ENCODE measurements around the gene TCF21. TPM values are rescaled to one million over a fixed set of nuclear protein-coding genes. Genes with fewer than 3 reads are reported as not detected.

TCF21 gene
- total and polyA plus RNA-seq, 2 experiments from 2014 or later = 0.17 to 0.19 TPM

DNA sequence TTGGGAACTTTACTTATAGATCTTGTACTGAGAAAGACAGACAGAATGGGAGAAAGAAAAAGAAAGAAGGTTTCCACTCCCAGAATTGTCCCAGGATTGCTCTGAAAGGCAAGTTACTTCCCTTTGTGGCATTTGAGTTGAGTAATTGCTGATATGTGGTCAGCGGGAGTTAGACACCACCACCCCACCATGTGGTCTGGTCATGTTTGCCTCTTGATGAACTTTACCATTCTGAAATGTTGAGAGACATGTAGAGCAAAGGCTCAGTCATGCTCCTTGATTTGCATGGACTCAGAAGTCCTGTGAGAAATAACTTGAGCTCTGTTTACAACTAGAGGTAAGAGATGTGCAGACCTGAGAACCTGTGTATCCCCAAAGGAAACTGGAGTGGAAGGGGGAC lies 17.1 kb downstream of the TCF21 start:
- Histone ChIP-seq H3K27ac (ENCODE audit: low read depth) (no peak overlapping the region), H3K4me3 (no peak overlapping the region), H3K4me1 (ENCODE audit: insufficient read depth) (no peaks in the 10 kb centered on the region; the same call in 1 of the 2 replicates), H2AFZ (peak overlapping the region; percentile 93; the same call in 1 of the 2 replicates), H3K4me2 (no peak overlapping the region), H3F3A (replicated peaks; ENCODE audit: low read depth) (no peaks in the 10 kb centered on the region), H4K20me1 (replicated peaks; ENCODE audit: insufficient read depth) (no peaks in the 10 kb centered on the region), H3K27me3 (ENCODE audit: insufficient read depth) (no peaks in the 10 kb centered on the region), H3K9me2 (ENCODE audit: insufficient read depth) (0 out of 2 replicates have a peak, but pooled peaks cover 7% of the 10 kb centered on the region), H3K79me2 (replicated peaks; ENCODE audit: insufficient read depth) (no peaks in the 10 kb centered on the region), H3K36me3 (ENCODE audit: insufficient read depth) (no peaks in the 10 kb centered on the region)
- peaks cover 3% of the 10 kb centered on the region; the same call in 2 of the 3 replicates for H3K9me3 Mint-ChIP-seq
- H3K27ac Mint-ChIP-seq = no peak overlapping the region
- peaks cover 4% of the 10 kb centered on the region for H3K27me3 Mint-ChIP-seq (ENCODE audit: insufficient read depth, low read depth, poor library complexity)
- DNase-seq (ENCODE audit: low spot score) (no peak), ATAC-seq (no peak)
- peaks cover 3% of the 10 kb centered on the region; the same call in 1 of the 3 replicates for H3K36me3 Mint-ChIP-seq (ENCODE audit: low read depth)
- H3K4me1 Mint-ChIP-seq = 0 out of 3 replicates have a peak, but pooled peaks cover 4% of the 10 kb centered on the region
- no peak overlapping the region for H3K4me3 Mint-ChIP-seq
- TF ChIP-seq EZH2 (IDR thresholded peaks at IDR 0.05; ENCODE audit: low read depth, unreplicated experiment) = no peak
- TF ChIP-seq, protein P1, sequence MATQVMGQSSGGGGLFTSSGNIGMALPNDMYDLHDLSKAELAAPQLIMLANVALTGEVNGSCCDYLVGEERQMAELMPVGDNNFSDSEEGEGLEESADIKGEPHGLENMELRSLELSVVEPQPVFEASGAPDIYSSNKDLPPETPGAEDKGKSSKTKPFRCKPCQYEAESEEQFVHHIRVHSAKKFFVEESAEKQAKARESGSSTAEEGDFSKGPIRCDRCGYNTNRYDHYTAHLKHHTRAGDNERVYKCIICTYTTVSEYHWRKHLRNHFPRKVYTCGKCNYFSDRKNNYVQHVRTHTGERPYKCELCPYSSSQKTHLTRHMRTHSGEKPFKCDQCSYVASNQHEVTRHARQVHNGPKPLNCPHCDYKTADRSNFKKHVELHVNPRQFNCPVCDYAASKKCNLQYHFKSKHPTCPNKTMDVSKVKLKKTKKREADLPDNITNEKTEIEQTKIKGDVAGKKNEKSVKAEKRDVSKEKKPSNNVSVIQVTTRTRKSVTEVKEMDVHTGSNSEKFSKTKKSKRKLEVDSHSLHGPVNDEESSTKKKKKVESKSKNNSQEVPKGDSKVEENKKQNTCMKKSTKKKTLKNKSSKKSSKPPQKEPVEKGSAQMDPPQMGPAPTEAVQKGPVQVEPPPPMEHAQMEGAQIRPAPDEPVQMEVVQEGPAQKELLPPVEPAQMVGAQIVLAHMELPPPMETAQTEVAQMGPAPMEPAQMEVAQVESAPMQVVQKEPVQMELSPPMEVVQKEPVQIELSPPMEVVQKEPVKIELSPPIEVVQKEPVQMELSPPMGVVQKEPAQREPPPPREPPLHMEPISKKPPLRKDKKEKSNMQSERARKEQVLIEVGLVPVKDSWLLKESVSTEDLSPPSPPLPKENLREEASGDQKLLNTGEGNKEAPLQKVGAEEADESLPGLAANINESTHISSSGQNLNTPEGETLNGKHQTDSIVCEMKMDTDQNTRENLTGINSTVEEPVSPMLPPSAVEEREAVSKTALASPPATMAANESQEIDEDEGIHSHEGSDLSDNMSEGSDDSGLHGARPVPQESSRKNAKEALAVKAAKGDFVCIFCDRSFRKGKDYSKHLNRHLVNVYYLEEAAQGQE (IDR thresholded peaks at IDR 0.05; ENCODE audit: unreplicated experiment) = no peak
- TF ChIP-seq POLR2AphosphoS5 (IDR thresholded peaks at IDR 0.05; ENCODE audit: low read depth) = no peak
- TF ChIP-seq STAT1 (IDR thresholded peaks at IDR 0.05; ENCODE audit: unreplicated experiment) = no peak
- TF ChIP-seq, protein P2, sequence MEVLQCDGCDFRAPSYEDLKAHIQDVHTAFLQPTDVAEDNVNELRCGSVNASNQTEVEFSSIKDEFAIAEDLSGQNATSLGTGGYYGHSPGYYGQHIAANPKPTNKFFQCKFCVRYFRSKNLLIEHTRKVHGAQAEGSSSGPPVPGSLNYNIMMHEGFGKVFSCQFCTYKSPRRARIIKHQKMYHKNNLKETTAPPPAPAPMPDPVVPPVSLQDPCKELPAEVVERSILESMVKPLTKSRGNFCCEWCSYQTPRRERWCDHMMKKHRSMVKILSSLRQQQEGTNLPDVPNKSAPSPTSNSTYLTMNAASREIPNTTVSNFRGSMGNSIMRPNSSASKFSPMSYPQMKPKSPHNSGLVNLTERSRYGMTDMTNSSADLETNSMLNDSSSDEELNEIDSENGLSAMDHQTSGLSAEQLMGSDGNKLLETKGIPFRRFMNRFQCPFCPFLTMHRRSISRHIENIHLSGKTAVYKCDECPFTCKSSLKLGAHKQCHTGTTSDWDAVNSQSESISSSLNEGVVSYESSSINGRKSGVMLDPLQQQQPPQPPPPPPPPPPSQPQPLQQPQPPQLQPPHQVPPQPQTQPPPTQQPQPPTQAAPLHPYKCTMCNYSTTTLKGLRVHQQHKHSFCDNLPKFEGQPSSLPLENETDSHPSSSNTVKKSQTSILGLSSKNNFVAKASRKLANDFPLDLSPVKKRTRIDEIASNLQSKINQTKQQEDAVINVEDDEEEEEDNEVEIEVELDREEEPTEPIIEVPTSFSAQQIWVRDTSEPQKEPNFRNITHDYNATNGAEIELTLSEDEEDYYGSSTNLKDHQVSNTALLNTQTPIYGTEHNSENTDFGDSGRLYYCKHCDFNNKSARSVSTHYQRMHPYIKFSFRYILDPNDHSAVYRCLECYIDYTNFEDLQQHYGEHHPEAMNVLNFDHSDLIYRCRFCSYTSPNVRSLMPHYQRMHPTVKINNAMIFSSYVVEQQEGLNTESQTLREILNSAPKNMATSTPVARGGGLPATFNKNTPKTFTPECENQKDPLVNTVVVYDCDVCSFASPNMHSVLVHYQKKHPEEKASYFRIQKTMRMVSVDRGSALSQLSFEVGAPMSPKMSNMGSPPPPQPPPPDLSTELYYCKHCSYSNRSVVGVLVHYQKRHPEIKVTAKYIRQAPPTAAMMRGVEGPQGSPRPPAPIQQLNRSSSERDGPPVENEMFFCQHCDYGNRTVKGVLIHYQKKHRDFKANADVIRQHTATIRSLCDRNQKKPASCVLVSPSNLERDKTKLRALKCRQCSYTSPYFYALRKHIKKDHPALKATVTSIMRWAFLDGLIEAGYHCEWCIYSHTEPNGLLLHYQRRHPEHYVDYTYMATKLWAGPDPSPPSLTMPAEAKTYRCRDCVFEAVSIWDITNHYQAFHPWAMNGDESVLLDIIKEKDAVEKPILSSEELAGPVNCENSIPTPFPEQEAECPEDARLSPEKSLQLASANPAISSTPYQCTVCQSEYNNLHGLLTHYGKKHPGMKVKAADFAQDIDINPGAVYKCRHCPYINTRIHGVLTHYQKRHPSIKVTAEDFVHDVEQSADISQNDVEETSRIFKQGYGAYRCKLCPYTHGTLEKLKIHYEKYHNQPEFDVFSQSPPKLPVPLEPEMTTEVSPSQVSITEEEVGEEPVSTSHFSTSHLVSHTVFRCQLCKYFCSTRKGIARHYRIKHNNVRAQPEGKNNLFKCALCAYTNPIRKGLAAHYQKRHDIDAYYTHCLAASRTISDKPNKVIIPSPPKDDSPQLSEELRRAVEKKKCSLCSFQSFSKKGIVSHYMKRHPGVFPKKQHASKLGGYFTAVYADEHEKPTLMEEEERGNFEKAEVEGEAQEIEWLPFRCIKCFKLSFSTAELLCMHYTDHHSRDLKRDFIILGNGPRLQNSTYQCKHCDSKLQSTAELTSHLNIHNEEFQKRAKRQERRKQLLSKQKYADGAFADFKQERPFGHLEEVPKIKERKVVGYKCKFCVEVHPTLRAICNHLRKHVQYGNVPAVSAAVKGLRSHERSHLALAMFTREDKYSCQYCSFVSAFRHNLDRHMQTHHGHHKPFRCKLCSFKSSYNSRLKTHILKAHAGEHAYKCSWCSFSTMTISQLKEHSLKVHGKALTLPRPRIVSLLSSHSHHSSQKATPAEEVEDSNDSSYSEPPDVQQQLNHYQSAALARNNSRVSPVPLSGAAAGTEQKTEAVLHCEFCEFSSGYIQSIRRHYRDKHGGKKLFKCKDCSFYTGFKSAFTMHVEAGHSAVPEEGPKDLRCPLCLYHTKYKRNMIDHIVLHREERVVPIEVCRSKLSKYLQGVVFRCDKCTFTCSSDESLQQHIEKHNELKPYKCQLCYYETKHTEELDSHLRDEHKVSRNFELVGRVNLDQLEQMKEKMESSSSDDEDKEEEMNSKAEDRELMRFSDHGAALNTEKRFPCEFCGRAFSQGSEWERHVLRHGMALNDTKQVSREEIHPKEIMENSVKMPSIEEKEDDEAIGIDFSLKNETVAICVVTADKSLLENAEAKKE (CRISPR knock-in tag; IDR thresholded peaks at IDR 0.05) = no peak
- no peak for TF ChIP-seq NANOG (IDR thresholded peaks at IDR 0.05; ENCODE audit: borderline replicate concordance)
- TF ChIP-seq ZNF331 (CRISPR knock-in tag; IDR thresholded peaks at IDR 0.05; ENCODE audit: low read depth) = no peak
- TF ChIP-seq JUNB (IDR thresholded peaks at IDR 0.05; ENCODE audit: unreplicated experiment) = no peak
- TF ChIP-seq ZNF114 (CRISPR knock-in tag; IDR thresholded peaks at IDR 0.05) = no peak

All from GM23338 (cell line).